ENCODE measurements around the gene CFAP77.

- no peak for TF ChIP-seq CTCF (IDR thresholded peaks at IDR 0.05; ENCODE audit: insufficient read depth, low read length)
- TF ChIP-seq POLR2AphosphoS5 (IDR thresholded peaks at IDR 0.05; ENCODE audit: low read depth), result no peak
- TF ChIP-seq, protein P1, sequence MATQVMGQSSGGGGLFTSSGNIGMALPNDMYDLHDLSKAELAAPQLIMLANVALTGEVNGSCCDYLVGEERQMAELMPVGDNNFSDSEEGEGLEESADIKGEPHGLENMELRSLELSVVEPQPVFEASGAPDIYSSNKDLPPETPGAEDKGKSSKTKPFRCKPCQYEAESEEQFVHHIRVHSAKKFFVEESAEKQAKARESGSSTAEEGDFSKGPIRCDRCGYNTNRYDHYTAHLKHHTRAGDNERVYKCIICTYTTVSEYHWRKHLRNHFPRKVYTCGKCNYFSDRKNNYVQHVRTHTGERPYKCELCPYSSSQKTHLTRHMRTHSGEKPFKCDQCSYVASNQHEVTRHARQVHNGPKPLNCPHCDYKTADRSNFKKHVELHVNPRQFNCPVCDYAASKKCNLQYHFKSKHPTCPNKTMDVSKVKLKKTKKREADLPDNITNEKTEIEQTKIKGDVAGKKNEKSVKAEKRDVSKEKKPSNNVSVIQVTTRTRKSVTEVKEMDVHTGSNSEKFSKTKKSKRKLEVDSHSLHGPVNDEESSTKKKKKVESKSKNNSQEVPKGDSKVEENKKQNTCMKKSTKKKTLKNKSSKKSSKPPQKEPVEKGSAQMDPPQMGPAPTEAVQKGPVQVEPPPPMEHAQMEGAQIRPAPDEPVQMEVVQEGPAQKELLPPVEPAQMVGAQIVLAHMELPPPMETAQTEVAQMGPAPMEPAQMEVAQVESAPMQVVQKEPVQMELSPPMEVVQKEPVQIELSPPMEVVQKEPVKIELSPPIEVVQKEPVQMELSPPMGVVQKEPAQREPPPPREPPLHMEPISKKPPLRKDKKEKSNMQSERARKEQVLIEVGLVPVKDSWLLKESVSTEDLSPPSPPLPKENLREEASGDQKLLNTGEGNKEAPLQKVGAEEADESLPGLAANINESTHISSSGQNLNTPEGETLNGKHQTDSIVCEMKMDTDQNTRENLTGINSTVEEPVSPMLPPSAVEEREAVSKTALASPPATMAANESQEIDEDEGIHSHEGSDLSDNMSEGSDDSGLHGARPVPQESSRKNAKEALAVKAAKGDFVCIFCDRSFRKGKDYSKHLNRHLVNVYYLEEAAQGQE (IDR thresholded peaks at IDR 0.05; ENCODE audit: insufficient replicate concordance, low read depth), result no peak
- no peak for TF ChIP-seq GABPA (IDR thresholded peaks at IDR 0.05; ENCODE audit: low read depth)
These were observed 62.6 kb downstream of the CFAP77 start for GRCh38 chr9:132472599-132472998.
